Upper lobe of left lung (tissue), 6 donors: ENCODE measurements around the gene FOCAD. TPM values are rescaled to one million over a fixed set of nuclear protein-coding genes. Genes with fewer than 3 reads are reported as not detected.

Source experiments
- ATAC-seq, 2 donors: fragments of 200-7000 bp; cut with Tn5 transposase; one replicate each; pipeline ENCODE4 v1.9.1; 2022; ENCODE audit warnings: mild to moderate bottlenecking in 2 of 2, moderate library complexity in 2 of 2; ENCODE audit not compliant: low FRiP score in 2 of 2
- DNase-seq, 2 donors: peaks; one replicate each; pipeline ENCODE4 v3.0.0-alpha.2; 2019 to 2020
- H3K27ac ChIP-seq, 4 donors: fragments of 200-600 bp; sonication (generic); one replicate each; pipeline ENCODE4 v1.5.1; 2016 to 2019
- H3K27me3 ChIP-seq, 4 donors: fragments of 200-600 bp; sonication (generic); one replicate each; pipeline ENCODE4 v1.5.1; 2017 to 2019
- H3K36me3 ChIP-seq, 4 donors: fragments of 200-600 bp; sonication (generic); one replicate each; pipeline ENCODE4 v1.5.1; 2016 to 2019
- H3K4me1 ChIP-seq, 4 donors: fragments of 200-600 bp; sonication (generic); one replicate each; pipeline ENCODE4 v1.5.1; 2018 to 2019
- H3K4me3 ChIP-seq, 4 donors: fragments of 200-600 bp; sonication (generic); one replicate each; pipeline ENCODE4 v1.5.1; 2017 to 2019; ENCODE audit warnings: mild to moderate bottlenecking in 2 of 4, moderate library complexity in 1 of 4
- H3K9me3 ChIP-seq, 4 donors: fragments of 200-600 bp; sonication (generic); one replicate each; pipeline ENCODE4 v1.5.1; 2018 to 2019
- EP300 ChIP-seq, 4 donors: sonication (generic); formaldehyde crosslinking; IDR thresholded peaks; one replicate each; pipeline ENCODE4 v1.5.1; 2017; ENCODE audit warnings: antibody characterized with exemption in 4 of 4, control low read depth in 2 of 4
- POLR2A ChIP-seq, 4 donors: fragments of 450-650 bp; IDR thresholded peaks; one replicate each; pipeline ENCODE4 v1.5.1; 2016 to 2017; ENCODE audit warnings: antibody characterized with exemption in 4 of 4, mild to moderate bottlenecking in 2 of 4
- POLR2AphosphoS5 ChIP-seq, 2 donors: sonication (generic); formaldehyde crosslinking; IDR thresholded peaks; one replicate each; pipeline ENCODE4 v1.5.1; 2017; ENCODE audit warnings: antibody characterized with exemption in 2 of 2
- WGBS, 2 donors: methylation state at CpG; one replicate each; pipeline ENCODE4 v1.1.5; 2017 to 2018; 5-methylcytosine and 5-hydroxymethylcytosine counted together
- total RNA-seq, 6 donors: library from RNA; depleted of rRNA in 4 of 6; stranded (reverse); fragments of >200 nt in 4 of 6; gene quantifications; one replicate each; pipeline versions ENCODE4 v1.1.0 to v1.2.1, GENCODE V29; 2016 to 2021
- TF ChIP-seq, protein P1 (sequence below), 6 experiments: fragments of 450-650 bp in 4 of 6; fragments of 200-600 bp in 2 of 6; sonication (generic) in 2 of 6; IDR thresholded peaks; one replicate each; pipeline ENCODE4 v1.5.1; 2016 to 2019; ENCODE audit warnings: antibody characterized with exemption in 6 of 6
- donor health status: DM: no; HTN: no; CAD: no; lungs with moderate emphysema.
- donor health status: DM: no; HTN: yes; CAD: no; lungs with severe emphysema.

Gene FOCAD
- total RNA-seq, 6 donors from 2014 or later, result 21.0 to 83.8 (median 28.3) TPM

DNA sequence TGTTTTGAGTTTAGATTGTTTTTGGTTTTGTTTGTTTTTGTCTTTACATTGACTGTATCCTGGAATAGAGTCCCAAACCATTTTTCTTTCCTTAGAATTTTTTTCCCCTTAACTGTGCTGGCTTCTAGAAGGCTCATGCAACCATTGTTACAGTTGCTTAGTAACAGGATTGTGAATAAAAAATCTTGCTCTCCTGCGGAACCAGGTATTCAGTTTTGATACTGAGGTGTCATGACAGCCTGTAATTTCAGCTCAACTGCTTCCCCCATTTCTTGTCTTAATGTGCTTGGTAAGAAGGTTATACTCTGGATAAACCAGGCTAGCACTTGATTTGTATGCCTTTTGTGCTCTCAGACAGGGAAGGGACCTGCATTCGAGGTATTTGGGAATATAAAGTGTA lies 42.1 kb downstream of the FOCAD start:
- H3K27me3 ChIP-seq, result no peaks in the 10 kb centered on the region
- no peak for TF ChIP-seq EP300 (IDR thresholded peaks at IDR 0.05)
- TF ChIP-seq POLR2A (IDR thresholded peaks at IDR 0.05), result no peak
- TF ChIP-seq, protein P1, sequence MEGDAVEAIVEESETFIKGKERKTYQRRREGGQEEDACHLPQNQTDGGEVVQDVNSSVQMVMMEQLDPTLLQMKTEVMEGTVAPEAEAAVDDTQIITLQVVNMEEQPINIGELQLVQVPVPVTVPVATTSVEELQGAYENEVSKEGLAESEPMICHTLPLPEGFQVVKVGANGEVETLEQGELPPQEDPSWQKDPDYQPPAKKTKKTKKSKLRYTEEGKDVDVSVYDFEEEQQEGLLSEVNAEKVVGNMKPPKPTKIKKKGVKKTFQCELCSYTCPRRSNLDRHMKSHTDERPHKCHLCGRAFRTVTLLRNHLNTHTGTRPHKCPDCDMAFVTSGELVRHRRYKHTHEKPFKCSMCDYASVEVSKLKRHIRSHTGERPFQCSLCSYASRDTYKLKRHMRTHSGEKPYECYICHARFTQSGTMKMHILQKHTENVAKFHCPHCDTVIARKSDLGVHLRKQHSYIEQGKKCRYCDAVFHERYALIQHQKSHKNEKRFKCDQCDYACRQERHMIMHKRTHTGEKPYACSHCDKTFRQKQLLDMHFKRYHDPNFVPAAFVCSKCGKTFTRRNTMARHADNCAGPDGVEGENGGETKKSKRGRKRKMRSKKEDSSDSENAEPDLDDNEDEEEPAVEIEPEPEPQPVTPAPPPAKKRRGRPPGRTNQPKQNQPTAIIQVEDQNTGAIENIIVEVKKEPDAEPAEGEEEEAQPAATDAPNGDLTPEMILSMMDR (IDR thresholded peaks at IDR 0.05), result no peak
- TF ChIP-seq POLR2AphosphoS5 (IDR thresholded peaks at IDR 0.05), result no peak
- no peak for ATAC-seq
- H3K4me3 ChIP-seq, result peak overlapping the region in 2 of 4 donors; percentile 2 to 21
- 49 to 65% methylated on average over 2 of the region's 2 CpGs for WGBS, 2 donors
- DNase-seq, result no peak
- peaks cover 0 to 8% (median 2%) of the 10 kb centered on the region in 4 donors for H3K4me1 ChIP-seq
- H3K9me3 ChIP-seq, result no peaks in the 10 kb centered on the region
- peaks cover 0 to 1% (median 0%) of the 10 kb centered on the region in 4 donors for H3K36me3 ChIP-seq
- H3K27ac ChIP-seq, result peak overlapping the region in 1 of 4 donors; percentile 15

DNA sequence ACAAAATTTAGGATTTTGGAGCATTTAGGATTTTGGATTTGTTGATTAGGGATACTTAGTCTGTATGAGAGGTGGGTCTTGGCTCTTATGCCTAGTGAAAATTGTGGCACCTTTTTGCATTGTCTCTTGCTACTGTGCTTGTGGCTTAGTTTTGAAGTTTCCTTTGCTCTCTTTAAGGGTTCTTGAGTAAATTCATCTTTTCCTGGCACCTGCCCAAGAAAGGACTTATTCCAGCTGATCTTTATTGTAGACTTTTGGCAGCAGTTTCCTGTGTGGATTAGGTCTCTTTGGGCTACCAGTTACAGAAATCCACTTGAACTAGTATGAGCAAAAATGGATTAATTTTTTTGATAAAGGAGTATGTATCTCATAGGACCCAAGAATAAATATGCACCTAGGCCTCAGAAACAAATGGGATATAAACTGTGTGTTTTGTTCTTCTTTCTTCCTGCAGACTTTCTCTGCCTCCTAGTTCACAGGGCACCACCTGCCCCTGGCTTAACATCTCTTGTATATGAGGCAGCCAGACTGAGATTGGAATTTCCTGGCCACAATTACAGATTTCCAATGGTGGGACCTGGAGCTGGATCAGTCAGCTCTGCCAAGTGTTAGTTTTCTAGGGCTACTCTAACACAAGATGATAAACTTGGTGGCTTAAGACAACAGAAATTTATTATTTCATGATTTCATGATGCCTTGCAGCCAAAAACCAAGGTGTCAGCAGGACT lies 44.6 kb downstream of the FOCAD start:
- TF ChIP-seq, protein P1 (IDR thresholded peaks at IDR 0.05), result no peak
- TF ChIP-seq EP300 (IDR thresholded peaks at IDR 0.05) (no peak), POLR2AphosphoS5 (IDR thresholded peaks at IDR 0.05) (no peak), POLR2A (IDR thresholded peaks at IDR 0.05) (no peak)
- DNase-seq, result no peak

DNA sequence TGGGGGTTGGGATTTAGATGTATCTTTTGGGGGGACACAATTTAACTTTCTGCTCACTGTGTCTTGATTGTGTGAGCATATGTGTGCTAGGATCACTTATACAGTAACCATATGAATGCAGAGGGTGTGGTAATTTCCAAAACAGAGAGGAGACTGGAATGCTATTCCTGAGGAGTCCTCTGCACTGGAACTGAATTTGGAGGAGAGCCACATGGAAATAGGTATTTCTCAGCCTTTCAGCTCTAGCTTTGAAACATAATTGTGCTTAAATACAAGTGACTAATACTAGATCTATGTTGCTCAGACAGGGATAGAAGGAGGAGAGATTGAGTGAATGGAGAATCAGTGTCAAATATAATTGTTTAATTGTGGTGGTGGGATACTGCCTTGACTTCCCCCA lies 45.5 kb downstream of the FOCAD start:
- Histone ChIP-seq H3K36me3 (no peaks in the 10 kb centered on the region), H3K4me3 (no peak overlapping the region), H3K27me3 (no peaks in the 10 kb centered on the region), H3K27ac (no peak overlapping the region), H3K9me3 (no peaks in the 10 kb centered on the region), H3K4me1 (peaks cover 0 to 8% (median 0%) of the 10 kb centered on the region in 4 donors)
- TF ChIP-seq EP300 (IDR thresholded peaks at IDR 0.05) (no peak), POLR2A (IDR thresholded peaks at IDR 0.05) (no peak), POLR2AphosphoS5 (IDR thresholded peaks at IDR 0.05) (no peak)
- TF ChIP-seq, protein P1 (IDR thresholded peaks at IDR 0.05), result no peak
- DNase-seq (no peak), ATAC-seq (no peak)

More for the DNA sequence above, 44.6 kb downstream of the FOCAD start:
- H3K4me3 ChIP-seq, result no peak overlapping the region
- H3K36me3 ChIP-seq, result no peaks in the 10 kb centered on the region
- H3K27ac ChIP-seq, result no peak overlapping the region
- peaks cover 0 to 8% (median 0%) of the 10 kb centered on the region in 4 donors for H3K4me1 ChIP-seq
- H3K9me3 ChIP-seq, result no peaks in the 10 kb centered on the region
- ATAC-seq, result no peak
- no peaks in the 10 kb centered on the region for H3K27me3 ChIP-seq

DNA sequence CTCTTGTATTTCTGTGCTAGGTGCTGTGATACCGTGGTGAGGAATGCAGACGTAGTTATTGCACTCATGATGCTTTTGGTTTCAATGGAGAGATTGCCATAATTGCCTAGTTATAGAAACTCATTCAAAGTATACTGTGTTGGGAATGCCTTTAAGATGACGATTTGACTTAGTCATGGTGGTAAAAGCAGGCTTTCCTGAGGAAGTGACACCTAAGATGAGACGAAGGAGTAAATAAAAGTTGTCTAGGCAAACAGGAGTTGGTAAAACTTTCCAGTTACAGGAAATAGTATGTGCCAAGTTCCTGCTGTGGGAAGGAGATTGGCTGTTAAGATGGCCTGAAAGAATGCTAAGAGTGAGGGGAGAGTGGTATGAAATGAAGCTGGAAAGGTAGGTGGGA lies 48.1 kb downstream of the FOCAD start:
- no peak overlapping the region for H3K27ac ChIP-seq
- no peaks in the 10 kb centered on the region for H3K4me1 ChIP-seq
- H3K27me3 ChIP-seq, result no peaks in the 10 kb centered on the region
- no peaks in the 10 kb centered on the region for H3K36me3 ChIP-seq
- ATAC-seq (no peak), DNase-seq (no peak)
- H3K9me3 ChIP-seq, result no peaks in the 10 kb centered on the region
- 52 to 56% methylated on average over 4 of the region's 4 CpGs for WGBS, 2 donors
- H3K4me3 ChIP-seq, result no peak overlapping the region
- TF ChIP-seq POLR2A (IDR thresholded peaks at IDR 0.05) (no peak), EP300 (IDR thresholded peaks at IDR 0.05) (no peak), POLR2AphosphoS5 (IDR thresholded peaks at IDR 0.05) (no peak)
- TF ChIP-seq, protein P1 (IDR thresholded peaks at IDR 0.05), result no peak

DNA sequence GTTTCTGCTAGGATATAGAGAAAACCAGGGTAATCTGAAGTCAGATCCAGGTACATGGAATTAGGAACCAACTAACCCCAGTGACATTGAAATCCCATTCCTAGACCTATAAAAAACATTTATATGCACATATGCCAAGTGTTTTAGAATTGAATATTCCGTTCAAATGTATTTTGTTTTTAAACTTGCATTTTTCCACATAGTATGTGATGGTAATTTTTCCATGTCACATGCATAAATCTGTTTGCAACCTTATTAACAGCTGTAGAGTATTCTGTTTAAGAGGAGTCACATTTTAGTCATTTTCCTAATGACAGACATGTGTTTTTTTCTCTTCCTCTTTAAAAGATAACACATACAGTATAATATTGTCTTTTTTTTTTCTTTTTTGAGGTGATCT lies 50.2 kb downstream of the FOCAD start:
- no peaks in the 10 kb centered on the region for H3K27me3 ChIP-seq
- H3K4me3 ChIP-seq, result no peak overlapping the region
- no peak for TF ChIP-seq POLR2A (IDR thresholded peaks at IDR 0.05)
- TF ChIP-seq POLR2AphosphoS5 (IDR thresholded peaks at IDR 0.05), result no peak
- TF ChIP-seq EP300 (IDR thresholded peaks at IDR 0.05), result no peak
- TF ChIP-seq, protein P1 (IDR thresholded peaks at IDR 0.05), result no peak
- WGBS, 2 donors, result 94 to 100% methylated on average over 1 of the region's 1 CpG
- no peaks in the 10 kb centered on the region for H3K4me1 ChIP-seq
- H3K9me3 ChIP-seq, result no peaks in the 10 kb centered on the region
- H3K36me3 ChIP-seq, result peaks cover 0 to 4% (median 0%) of the 10 kb centered on the region in 4 donors
- no peak for DNase-seq
- H3K27ac ChIP-seq, result no peak overlapping the region
- ATAC-seq, result no peak
